ENCODE results near the gene LGR4.

The LGR4 gene

GRCh38 chr11:27470826-27471588, 1.6 kb downstream of the LGR4 start:
- Mint-ChIP-seq H3K9me3 (peaks cover 1% of the 10 kb centered on the region), H3K4me1 (peaks cover 56% of the 10 kb centered on the region), H3K36me3 (ENCODE audit: low read depth) (peaks cover 11% of the 10 kb centered on the region), H3K27ac (peak overlapping the region; percentile 5), H3K4me3 (peak overlapping the region; percentile 92), H3K27me3 (ENCODE audit: low read depth, poor library complexity) (no peaks in the 10 kb centered on the region)
- no peak for DNase-seq
- TF ChIP-seq CTCF (IDR thresholded peaks at IDR 0.05), result no peak

DNA sequence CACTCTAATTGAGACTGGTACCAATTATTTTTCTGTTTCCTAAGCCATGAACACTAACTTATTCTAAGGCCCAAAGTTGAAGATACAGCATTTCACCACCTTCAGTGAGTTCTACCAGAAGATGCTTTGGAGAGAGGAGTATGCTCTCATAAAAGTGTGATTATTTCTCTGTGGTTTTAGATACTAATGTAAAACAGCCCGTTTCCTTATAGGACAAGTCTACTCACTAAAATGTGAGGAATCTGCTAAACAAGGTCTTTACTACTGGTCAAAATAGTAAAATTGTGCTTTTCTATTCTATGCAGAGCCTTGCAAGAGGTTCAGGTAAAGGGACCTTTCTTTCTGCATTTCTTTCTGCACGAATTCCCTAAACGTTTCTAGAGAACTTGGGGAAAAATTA, 2.4 kb downstream of the LGR4 start:
- Mint-ChIP-seq H3K4me3 (peak overlapping the region; percentile 92), H3K27ac (no peak overlapping the region), H3K9me3 (no peaks in the 10 kb centered on the region), H3K27me3 (ENCODE audit: low read depth, poor library complexity) (no peaks in the 10 kb centered on the region), H3K4me1 (peaks cover 65% of the 10 kb centered on the region), H3K36me3 (ENCODE audit: low read depth) (peaks cover 11% of the 10 kb centered on the region)
- DNase-seq, result no peak
- TF ChIP-seq CTCF (IDR thresholded peaks at IDR 0.05), result no peak

DNA sequence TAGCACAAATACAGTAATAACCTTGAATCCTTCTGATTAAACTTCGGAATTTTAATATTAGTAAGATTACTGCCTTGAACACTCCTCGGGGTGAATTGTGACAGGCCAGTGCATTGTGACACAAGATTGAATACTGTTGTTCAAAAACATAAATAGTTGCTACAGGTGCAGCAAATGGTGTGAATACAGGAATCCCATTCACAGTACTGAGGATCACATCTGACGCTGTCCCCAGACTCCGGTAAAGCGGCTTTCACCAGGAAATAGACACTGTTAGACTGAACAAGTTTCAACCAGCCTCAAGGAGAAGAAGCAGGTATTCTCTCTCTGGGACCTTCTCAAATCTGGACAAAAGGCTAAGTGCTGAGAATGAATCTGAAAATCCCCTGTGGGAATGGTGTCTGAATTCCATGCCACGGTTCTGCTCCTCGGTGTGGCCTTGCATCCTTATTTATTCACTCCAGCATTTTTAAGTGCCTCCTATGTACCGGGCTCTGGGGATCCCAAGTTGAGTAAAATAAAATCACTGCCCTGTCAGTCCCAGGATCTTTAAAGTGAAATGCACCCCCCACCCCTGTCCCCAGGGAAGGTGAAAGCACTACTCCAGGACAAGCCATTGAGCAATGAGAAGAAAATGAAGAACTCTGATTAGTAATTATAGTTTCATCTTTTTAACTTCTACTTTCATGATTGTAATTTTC, 3.4 kb downstream of the LGR4 start:
- Mint-ChIP-seq H3K36me3 (ENCODE audit: low read depth) (peaks cover 11% of the 10 kb centered on the region), H3K27ac (peak overlapping the region; percentile 90), H3K27me3 (ENCODE audit: low read depth, poor library complexity) (no peaks in the 10 kb centered on the region), H3K4me1 (peaks cover 75% of the 10 kb centered on the region), H3K4me3 (peak overlapping the region; percentile 92), H3K9me3 (no peaks in the 10 kb centered on the region)
- peak; percentile 25 for DNase-seq
- TF ChIP-seq CTCF (IDR thresholded peaks at IDR 0.05), result no peak

- H3K27ac Mint-ChIP-seq, result peak overlapping the region; percentile 90
- H3K4me3 Mint-ChIP-seq, result peak overlapping the region; percentile 92
- DNase-seq, result no peak
- no peaks in the 10 kb centered on the region for H3K9me3 Mint-ChIP-seq
- peaks cover 79% of the 10 kb centered on the region for H3K4me1 Mint-ChIP-seq
- no peaks in the 10 kb centered on the region for H3K27me3 Mint-ChIP-seq (ENCODE audit: low read depth, poor library complexity)
- peaks cover 11% of the 10 kb centered on the region for H3K36me3 Mint-ChIP-seq (ENCODE audit: low read depth)
- TF ChIP-seq CTCF (IDR thresholded peaks at IDR 0.05), result no peak
These were observed 4.2 kb downstream of the LGR4 start for GRCh38 chr11:27468209-27468994.

DNA sequence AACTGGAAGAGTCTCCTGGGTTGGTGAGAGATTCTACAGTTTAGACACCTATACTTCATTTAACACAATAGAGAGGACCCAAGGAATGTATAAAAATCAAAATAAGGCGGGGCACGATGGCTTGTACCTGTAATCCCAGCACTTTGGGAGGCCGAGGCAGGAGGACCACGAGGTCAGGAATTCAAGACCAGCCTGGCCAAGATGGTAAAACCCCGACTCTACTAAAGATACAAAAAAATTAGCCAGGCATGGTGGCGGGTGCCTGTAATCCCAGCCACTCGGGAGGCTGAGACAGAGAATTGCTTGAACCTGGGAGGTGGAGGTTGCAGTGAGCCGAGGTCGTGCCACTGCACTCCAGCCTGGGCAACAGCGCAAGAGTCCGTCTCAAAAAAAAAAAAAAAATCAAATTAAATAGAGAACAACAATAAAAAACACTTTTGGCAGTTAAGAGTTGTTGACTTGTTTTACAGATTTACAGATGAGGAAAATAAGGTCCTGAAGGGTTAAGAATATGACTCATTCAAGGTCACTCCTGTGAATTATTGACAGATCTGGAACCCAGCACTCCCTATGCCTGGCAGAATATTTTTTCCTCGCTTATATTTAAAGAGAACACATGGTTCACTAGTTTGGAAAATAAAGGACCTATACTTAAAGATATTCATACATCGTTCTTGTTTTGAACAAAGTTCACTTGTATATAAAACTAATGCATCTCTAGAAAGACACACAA, 5.2 kb downstream of the LGR4 start:
- H3K36me3 Mint-ChIP-seq (ENCODE audit: low read depth), result peaks cover 19% of the 10 kb centered on the region
- H3K27ac Mint-ChIP-seq, result peak overlapping the region; percentile 82
- no peak for DNase-seq
- no peaks in the 10 kb centered on the region for H3K9me3 Mint-ChIP-seq
- no peaks in the 10 kb centered on the region for H3K27me3 Mint-ChIP-seq (ENCODE audit: low read depth, poor library complexity)
- H3K4me1 Mint-ChIP-seq, result peaks cover 79% of the 10 kb centered on the region
- peak overlapping the region; percentile 46 for H3K4me3 Mint-ChIP-seq
- TF ChIP-seq CTCF (IDR thresholded peaks at IDR 0.05), result no peak

Measured in nephron progenitor cell (in vitro differentiated cells).